K562 (cell line): ENCODE results near the gene COMTD1. TPM values are rescaled to one million over a fixed set of nuclear protein-coding genes. Genes with fewer than 3 reads are reported as not detected.
A peak's percentile ranks its signal among the peaks of the same experiment; 100 is the strongest.

Experiments
- ATAC-seq: fragments of 200-7000 bp; cut with Tn5 transposase; 3 replicates; pipeline ENCODE4 v1.9.1; 2020; ENCODE audit warnings: moderate library complexity
- BruUV-seq: library from RNA; stranded (reverse); fragments of 400-500 nt; replicated peaks from 2 replicates; lab custom pipeline; 2021; lab: Mats Ljungman, UMichigan
- CTCF ChIA-PET: fragments of 300-600 bp; formaldehyde crosslinking; extraction: SDS; loops from one replicate; lab custom pipeline; 2021; ENCODE audit warnings: low intra/inter-chr PET ratio; lab: Yijun Ruan, JAX
- POLR2A ChIA-PET: fragments of 300-600, 350-650 bp; sonication (Branson Sonifier 250); formaldehyde crosslinking; extraction: SDS; loops from one replicate; lab custom pipeline; 2021; ENCODE audit warnings: antibody characterized with exemption, inconsistent platforms; lab: Yijun Ruan, JAX
- DNase-seq, 4 experiments: peaks; one replicate each; pipeline versions ENCODE4 v3.0.0 to v3.0.0-alpha.2; 2011 to 2018; ENCODE audit warnings: low spot score in 3 of 4, mixed read lengths in 3 of 4; ENCODE audit errors: extremely low read depth in 1 of 4
- FAIRE-seq: peaks from 2 replicates; lab custom pipeline; 2011; peaks lifted over from hg19 to GRCh38; lab: Jason Lieb, UNC
- H2AFZ ChIP-seq: 2 replicates; pipeline ENCODE4 v1.6.0; 2011; ENCODE audit warnings: low read depth, low read length, control low read depth, inconsistent platforms
- H3K27ac ChIP-seq: fragments of 200-600 bp; 3 replicates; pipeline ENCODE4 v1.8.0; 2011; ENCODE audit warnings: low read depth, mild to moderate bottlenecking, control low read depth, inconsistent platforms, low read length, moderate library complexity, mixed read lengths; ENCODE audit errors: extremely low read depth
- H3K27me3 ChIP-seq, 2 experiments: fragments of 300-600 bp in 1 of 2; 2 replicates in 1 of 2; 3 replicates in 1 of 2; pipeline versions ENCODE4 v1.6.0 to v1.8.0; 2011; ENCODE audit warnings: inconsistent platforms in 2 of 2, low read length in 2 of 2, mild to moderate bottlenecking in 1 of 2, mixed read lengths in 1 of 2, moderate library complexity in 1 of 2; ENCODE audit not compliant: control insufficient read depth in 2 of 2, insufficient read depth in 2 of 2
- H3K36me3 ChIP-seq: fragments of 300-600 bp; 3 replicates; pipeline ENCODE4 v1.8.0; 2011; ENCODE audit warnings: mild to moderate bottlenecking, low read length, inconsistent platforms; ENCODE audit not compliant: control insufficient read depth, insufficient read depth
- H3K4me1 ChIP-seq, 2 experiments: fragments of 200-600 bp in 1 of 2; replicated peaks in 1 of 2; 2 replicates in 1 of 2; 3 replicates in 1 of 2; pipeline versions ENCODE4 v1.5.1 to v1.8.0; 2011; ENCODE audit warnings: inconsistent platforms in 2 of 2, low read length in 2 of 2, mild to moderate bottlenecking in 1 of 2, mixed read lengths in 1 of 2, moderate library complexity in 1 of 2; ENCODE audit not compliant: control insufficient read depth in 2 of 2, insufficient read depth in 2 of 2
- H3K4me2 ChIP-seq: 2 replicates; pipeline ENCODE4 v1.6.1; 2011; ENCODE audit warnings: low read length, control low read depth, inconsistent platforms, mixed read lengths; ENCODE audit not compliant: insufficient read depth
- H3K4me3 ChIP-seq: fragments of 200-600 bp; sonication (generic), shearing (Covaris generic); 2 replicates; pipeline ENCODE4 v1.5.1; 2016; ENCODE audit warnings: control low read depth, inconsistent platforms
- H3K79me2 ChIP-seq: fragments of 200-600 bp; 3 replicates; pipeline ENCODE4 v1.8.0; 2011; ENCODE audit warnings: low read length, inconsistent platforms; ENCODE audit not compliant: control insufficient read depth, insufficient read depth
- H3K9ac ChIP-seq, 2 experiments: 2 replicates each; pipeline versions ENCODE4 v1.6.0 to v1.6.1; 2011; ENCODE audit warnings: low read depth in 2 of 2, low read length in 2 of 2, control low read depth in 1 of 2, inconsistent platforms in 1 of 2, mild to moderate bottlenecking in 1 of 2, mixed read lengths in 1 of 2; ENCODE audit not compliant: insufficient read depth in 1 of 2
- H3K9me1 ChIP-seq: one replicate; pipeline ENCODE4 v1.6.0; 2011; ENCODE audit warnings: inconsistent platforms, mild to moderate bottlenecking, low read length, moderate library complexity; ENCODE audit not compliant: control insufficient read depth, insufficient read depth
- H3K9me3 ChIP-seq: replicated peaks from 2 replicates; pipeline ENCODE4 v1.5.1; 2011; ENCODE audit warnings: low read depth, low read length, inconsistent platforms; ENCODE audit not compliant: control insufficient read depth, insufficient read depth
- H4K20me1 ChIP-seq: replicated peaks from 2 replicates; pipeline ENCODE4 v1.6.1; 2011; ENCODE audit warnings: low read length, inconsistent platforms, mixed read lengths; ENCODE audit not compliant: control insufficient read depth, insufficient read depth
- HMG20B ChIP-seq: fragments of 250-450 bp; sonication (Bioruptor Pico); IDR thresholded peaks from 2 replicates; pipeline ENCODE4 v1.5.0; 2021; ENCODE audit warnings: mild to moderate bottlenecking
- JUN ChIP-seq, 2 experiments: sonication (generic) in 1 of 2; formaldehyde crosslinking in 1 of 2; IDR thresholded peaks; 2 replicates each; pipeline versions ENCODE4 v1.6.1 to v1.8.0; 2012 to 2022; ENCODE audit warnings: borderline replicate concordance in 2 of 2, mild to moderate bottlenecking in 2 of 2, improper control_type of control experiment in 1 of 2, low read depth in 1 of 2, low read length in 1 of 2, missing genetic modification reagents in 1 of 2
- MAFF ChIP-seq: IDR thresholded peaks from 2 replicates; pipeline ENCODE4 v1.6.1; 2012; ENCODE audit warnings: low read length, improper control_type of control experiment
- MEIS2 ChIP-seq: fragments of 450-650 bp; IDR thresholded peaks from 2 replicates; pipeline ENCODE4 v1.6.1; 2014; ENCODE audit warnings: mild to moderate bottlenecking; ENCODE audit not compliant: partially characterized antibody
- POLR2G ChIP-seq: fragments of 200-400 bp; formaldehyde crosslinking; IDR thresholded peaks from 2 replicates; pipeline ENCODE4 v1.6.1; 2017; ENCODE audit warnings: low read depth, mild to moderate bottlenecking, antibody characterized with exemption, low read length, moderate library complexity
- SMAD4 ChIP-seq: fragments of 250-450 bp; sonication (Bioruptor Pico); conservative IDR thresholded peaks from 2 replicates; pipeline ENCODE4 v1.8.0; 2021; ENCODE audit warnings: inconsistent platforms, mild to moderate bottlenecking, moderate library complexity
- U2AF2 ChIP-seq: fragments of 200-400 bp; formaldehyde crosslinking; optimal IDR thresholded peaks from 2 replicates; pipeline ENCODE3; 2017; ENCODE audit warnings: low read depth, mild to moderate bottlenecking, low read length
- ZNF583 ChIP-seq: fragments of 250-450 bp; sonication (Bioruptor Pico); IDR thresholded peaks from 2 replicates; pipeline ENCODE4 v1.4.0; 2020
- ZNF589 ChIP-seq: fragments of 200-800 bp; sonication (Bioruptor generic); IDR thresholded peaks from 2 replicates; pipeline ENCODE4 v1.6.1; 2016; ENCODE audit warnings: low read depth, missing genetic modification characterization, missing compliant biosample characterization
- ZNF764 ChIP-seq: fragments of 250-450 bp; sonication (Bioruptor Pico); IDR thresholded peaks from 2 replicates; pipeline ENCODE4 v1.4.0; 2020; ENCODE audit warnings: low read depth, mild to moderate bottlenecking, moderate library complexity
- WGBS: fragments of 100-300 bp; shearing (Covaris generic); methylation state at CpG from one replicate; pipeline ENCODE4 v1.1.6; 2016; ENCODE audit warnings: low coverage, mixed read lengths; ENCODE audit not compliant: insufficient coverage; ENCODE audit errors: missing lambda C conversion rate; 5-methylcytosine and 5-hydroxymethylcytosine counted together
- in situ Hi-C: fragments of 300-500 bp; cut with MboI; formaldehyde crosslinking; loops from 4 replicates; pipeline ENCODE4 v1.15.0; 2018; ENCODE audit warnings: inconsistent platforms, mixed read lengths
- intact Hi-C: fragments of 100-400 bp; cut with micrococcal nuclease; formaldehyde crosslinking; loops from 2 replicates; pipeline ENCODE4 v1.14.2; 2022
- polyA plus RNA-seq, 8 experiments: library from polyadenylated mRNA; depleted of rRNA in 4 of 8; stranded (reverse) in 5 of 8; unstranded in 3 of 8; fragments of >200 nt; fragmentation: Nextera tagmentation in 2 of 8; fragmentation: Illumina TruSeq in 1 of 8; extraction: Ambion mirVana in 2 of 8; extraction: Trizol in 1 of 8; gene quantifications; 2 replicates each; pipeline versions ENCODE4 v1.2.1 to v1.2.3, GENCODE V29; 2011 to 2014; ENCODE audit warnings: inconsistent platforms in 1 of 8, missing spikeins in 1 of 8
- total RNA-seq, 7 experiments: library from RNA; depleted of rRNA in 6 of 7; stranded (reverse); fragments of >200 nt in 6 of 7; fragmentation: Illumina TruSeq in 2 of 7; extraction: Trizol in 2 of 7; gene quantifications; 2 replicates each; pipeline versions ENCODE4 v1.2.1 to v1.2.3, GENCODE V29; 2011 to 2021; ENCODE audit warnings: low replicate concordance in 1 of 7
- TF ChIP-seq, protein P1 (sequence below): fragments of 250-450 bp; sonication (Bioruptor Pico); IDR thresholded peaks from 2 replicates; pipeline ENCODE4 v1.5.1; 2021; ENCODE audit warnings: mild to moderate bottlenecking
- TF ChIP-seq, protein P2 (sequence below): fragments of 250-450 bp; sonication (Bioruptor Pico); IDR thresholded peaks from 2 replicates; pipeline ENCODE4 v1.8.0; 2022; ENCODE audit warnings: moderate library complexity, mild to moderate bottlenecking, inconsistent platforms
- TF ChIP-seq, protein P3 (sequence below): fragments of 250-450 bp; sonication (Bioruptor Pico); IDR thresholded peaks from 2 replicates; pipeline ENCODE4 v1.6.1; 2021; ENCODE audit warnings: mild to moderate bottlenecking
- TF ChIP-seq, protein P4 (sequence below): IDR thresholded peaks from 2 replicates; pipeline ENCODE4 v1.6.1; 2016; ENCODE audit warnings: missing genetic modification characterization, missing compliant biosample characterization
- TF ChIP-seq, protein P5 (sequence below): fragments of 250-450 bp; sonication (Bioruptor Pico); IDR thresholded peaks from 2 replicates; pipeline ENCODE4 v1.4.0; 2020; ENCODE audit warnings: mild to moderate bottlenecking

Gene COMTD1
- total and polyA plus RNA-seq, 9 of the 15 experiments (the other 6 are each of a cell fraction or from before 2014, with no cell fraction given), result 0.41 to 112 (median 13.7) TPM

DNA sequence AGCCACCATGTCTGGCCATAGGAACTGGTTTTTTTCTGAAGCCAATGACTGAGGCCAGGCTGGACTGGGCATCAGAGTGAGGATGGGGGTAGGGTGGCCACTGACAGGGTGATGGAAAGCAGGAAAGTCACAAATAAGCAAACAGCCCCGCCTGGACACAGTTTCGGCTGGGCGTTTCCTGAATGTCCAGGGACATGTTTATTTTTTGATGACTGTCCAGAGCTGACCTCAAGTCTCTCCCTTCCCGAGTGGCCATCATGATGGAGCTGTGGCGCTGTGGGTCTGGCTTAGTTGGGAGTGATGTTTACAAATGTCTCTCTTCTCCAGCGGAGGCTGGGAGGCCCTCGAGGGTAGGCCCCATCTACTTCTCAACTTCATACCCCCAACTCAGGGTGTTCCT is 37.1 kb upstream of the COMTD1 start:
- Histone ChIP-seq H4K20me1 (no peaks in the 10 kb centered on the region), H3K79me2 (no peaks in the 10 kb centered on the region), H3K9me1 (no peaks in the 10 kb centered on the region), H3K4me2 (no peak overlapping the region), H3K4me3 (no peak overlapping the region), H3K9me3 (no peaks in the 10 kb centered on the region), H3K27me3 (peaks cover 0 to 6% of the 10 kb centered on the region in 2 experiments; a peak in 2 of 5 replicates), H3K27ac (no peak overlapping the region), H3K36me3 (no peaks in the 10 kb centered on the region), H3K9ac (no peak overlapping the region), H2AFZ (no peak overlapping the region), H3K4me1 (peaks cover 0 to 11% of the 10 kb centered on the region in 2 experiments; a peak in 3 of 5 replicates)
- ChIA-PET CTCF (no interaction called here), POLR2A (interaction anchor here (0.7 to 1.0 kb wide), 2 partner anchors 14 to 35 kb away, joined by 3 read pairs; no protein-coding TSS in a partner anchor)
- intact Hi-C loops, result no loop called here
- no peak for DNase-seq
- no peak for FAIRE-seq
- no TSS peak for BruUV-seq
- WGBS, result 9% methylated on average over 7 of the region's 7 CpGs
- in situ Hi-C loops, result no loop called here
- no peak; the same call in 2 of the 3 replicates for ATAC-seq
- TF ChIP-seq, protein P1, sequence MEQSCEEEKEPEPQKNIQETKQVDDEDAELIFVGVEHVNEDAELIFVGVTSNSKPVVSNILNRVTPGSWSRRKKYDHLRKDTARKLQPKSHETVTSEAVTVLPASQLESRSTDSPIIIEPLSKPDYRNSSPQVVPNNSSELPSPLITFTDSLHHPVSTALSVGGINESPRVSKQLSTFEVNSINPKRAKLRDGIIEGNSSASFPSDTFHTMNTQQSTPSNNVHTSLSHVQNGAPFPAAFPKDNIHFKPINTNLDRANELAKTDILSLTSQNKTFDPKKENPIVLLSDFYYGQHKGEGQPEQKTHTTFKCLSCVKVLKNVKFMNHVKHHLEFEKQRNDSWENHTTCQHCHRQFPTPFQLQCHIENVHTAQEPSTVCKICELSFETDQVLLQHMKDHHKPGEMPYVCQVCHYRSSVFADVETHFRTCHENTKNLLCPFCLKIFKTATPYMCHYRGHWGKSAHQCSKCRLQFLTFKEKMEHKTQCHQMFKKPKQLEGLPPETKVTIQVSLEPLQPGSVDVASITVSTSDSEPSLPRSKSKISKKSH, result no peak
- no peak for TF ChIP-seq ZNF764
- TF ChIP-seq ZNF583 (CRISPR knock-in tag), result no peak
- no peak for TF ChIP-seq MAFF
- TF ChIP-seq JUN (IDR thresholded peaks at IDR 0.05; ENCODE audit: borderline replicate concordance, low read depth, low read length), result no peak
- TF ChIP-seq JUN (CRISPR knock-in tag; IDR thresholded peaks at IDR 0.05; ENCODE audit: borderline replicate concordance), result no peak
- TF ChIP-seq U2AF2, result no peak
- TF ChIP-seq MEIS2, result peak; percentile 34
- no peak for TF ChIP-seq SMAD4 (CRISPR knock-in tag)
- no peak for TF ChIP-seq HMG20B (CRISPR knock-in tag)
- TF ChIP-seq, protein P2, sequence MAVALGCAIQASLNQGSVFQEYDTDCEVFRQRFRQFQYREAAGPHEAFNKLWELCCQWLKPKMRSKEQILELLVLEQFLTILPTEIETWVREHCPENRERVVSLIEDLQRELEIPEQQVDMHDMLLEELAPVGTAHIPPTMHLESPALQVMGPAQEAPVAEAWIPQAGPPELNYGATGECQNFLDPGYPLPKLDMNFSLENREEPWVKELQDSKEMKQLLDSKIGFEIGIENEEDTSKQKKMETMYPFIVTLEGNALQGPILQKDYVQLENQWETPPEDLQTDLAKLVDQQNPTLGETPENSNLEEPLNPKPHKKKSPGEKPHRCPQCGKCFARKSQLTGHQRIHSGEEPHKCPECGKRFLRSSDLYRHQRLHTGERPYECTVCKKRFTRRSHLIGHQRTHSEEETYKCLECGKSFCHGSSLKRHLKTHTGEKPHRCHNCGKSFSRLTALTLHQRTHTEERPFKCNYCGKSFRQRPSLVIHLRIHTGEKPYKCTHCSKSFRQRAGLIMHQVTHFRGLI (CRISPR knock-in tag), result peak; percentile 69; the same call in 1 of the 2 replicates
- TF ChIP-seq, protein P3, sequence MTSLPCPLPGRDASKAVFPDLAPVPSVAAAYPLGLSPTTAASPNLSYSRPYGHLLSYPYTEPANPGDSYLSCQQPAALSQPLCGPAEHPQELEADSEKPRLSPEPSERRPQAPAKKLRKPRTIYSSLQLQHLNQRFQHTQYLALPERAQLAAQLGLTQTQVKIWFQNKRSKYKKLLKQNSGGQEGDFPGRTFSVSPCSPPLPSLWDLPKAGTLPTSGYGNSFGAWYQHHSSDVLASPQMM, result no peak
- no peak for TF ChIP-seq ZNF589 (CRISPR knock-in tag)
- TF ChIP-seq, protein P4, sequence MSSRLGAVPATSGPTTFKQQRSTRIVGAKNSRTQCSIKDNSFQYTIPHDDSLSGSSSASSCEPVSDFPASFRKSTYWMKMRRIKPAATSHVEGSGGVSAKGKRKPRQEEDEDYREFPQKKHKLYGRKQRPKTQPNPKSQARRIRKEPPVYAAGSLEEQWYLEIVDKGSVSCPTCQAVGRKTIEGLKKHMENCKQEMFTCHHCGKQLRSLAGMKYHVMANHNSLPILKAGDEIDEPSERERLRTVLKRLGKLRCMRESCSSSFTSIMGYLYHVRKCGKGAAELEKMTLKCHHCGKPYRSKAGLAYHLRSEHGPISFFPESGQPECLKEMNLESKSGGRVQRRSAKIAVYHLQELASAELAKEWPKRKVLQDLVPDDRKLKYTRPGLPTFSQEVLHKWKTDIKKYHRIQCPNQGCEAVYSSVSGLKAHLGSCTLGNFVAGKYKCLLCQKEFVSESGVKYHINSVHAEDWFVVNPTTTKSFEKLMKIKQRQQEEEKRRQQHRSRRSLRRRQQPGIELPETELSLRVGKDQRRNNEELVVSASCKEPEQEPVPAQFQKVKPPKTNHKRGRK (tag), result no peak
- TF ChIP-seq, protein P5, sequence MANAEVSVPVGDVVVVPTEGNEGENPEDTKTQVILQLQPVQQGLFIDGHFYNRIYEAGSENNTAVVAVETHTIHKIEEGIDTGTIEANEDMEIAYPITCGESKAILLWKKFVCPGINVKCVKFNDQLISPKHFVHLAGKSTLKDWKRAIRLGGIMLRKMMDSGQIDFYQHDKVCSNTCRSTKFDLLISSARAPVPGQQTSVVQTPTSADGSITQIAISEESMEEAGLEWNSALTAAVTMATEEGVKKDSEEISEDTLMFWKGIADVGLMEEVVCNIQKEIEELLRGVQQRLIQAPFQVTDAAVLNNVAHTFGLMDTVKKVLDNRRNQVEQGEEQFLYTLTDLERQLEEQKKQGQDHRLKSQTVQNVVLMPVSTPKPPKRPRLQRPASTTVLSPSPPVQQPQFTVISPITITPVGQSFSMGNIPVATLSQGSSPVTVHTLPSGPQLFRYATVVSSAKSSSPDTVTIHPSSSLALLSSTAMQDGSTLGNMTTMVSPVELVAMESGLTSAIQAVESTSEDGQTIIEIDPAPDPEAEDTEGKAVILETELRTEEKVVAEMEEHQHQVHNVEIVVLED, result no peak
- TF ChIP-seq POLR2G, result no peak
